Suprapubic skin (tissue), 4 donors: ENCODE measurements around the gene HES1. TPM values are rescaled to one million over a fixed set of nuclear protein-coding genes. Genes with fewer than 3 reads are reported as not detected.
"Not testable (repeated sequence)": the region's sequence is repeated elsewhere in the genome, so short reads cannot be mapped to it uniquely, and the experiment has no call there.

ENCODE experiments used
- DNase-seq, 2 donors: peaks; one replicate each; pipeline ENCODE4 v3.0.0-alpha.2; 2019; ENCODE audit warnings: low spot score in 2 of 2
- H3K27ac ChIP-seq: fragments of 200-600 bp; sonication (generic); one replicate; pipeline ENCODE4 v1.5.1; 2019
- H3K27me3 ChIP-seq: fragments of 200-600 bp; sonication (generic); one replicate; pipeline ENCODE4 v1.5.1; 2019
- H3K36me3 ChIP-seq: fragments of 200-600 bp; sonication (generic); one replicate; pipeline ENCODE4 v1.5.1; 2019
- H3K4me1 ChIP-seq: fragments of 200-600 bp; sonication (generic); one replicate; pipeline ENCODE4 v1.5.1; 2019
- H3K4me3 ChIP-seq: fragments of 200-600 bp; sonication (generic); one replicate; pipeline ENCODE4 v1.5.1; 2019; ENCODE audit warnings: mild to moderate bottlenecking
- H3K9me3 ChIP-seq: fragments of 200-600 bp; sonication (generic); one replicate; pipeline ENCODE4 v1.5.1; 2019
- EP300 ChIP-seq: sonication (generic); formaldehyde crosslinking; IDR thresholded peaks from one replicate; pipeline ENCODE4 v1.6.1; 2017; ENCODE audit warnings: antibody characterized with exemption
- POLR2A ChIP-seq, 2 donors: fragments of 450-650 bp; IDR thresholded peaks; one replicate each; pipeline ENCODE4 v1.6.1; 2017; ENCODE audit warnings: antibody characterized with exemption in 2 of 2, mild to moderate bottlenecking in 2 of 2, moderate library complexity in 2 of 2
- POLR2AphosphoS5 ChIP-seq, 3 donors: sonication (generic); formaldehyde crosslinking; IDR thresholded peaks; one replicate each; pipeline ENCODE4 v1.6.1; 2017; ENCODE audit warnings: antibody characterized with exemption in 3 of 3
- WGBS: methylation state at CpG from one replicate; pipeline ENCODE4 v1.1.5; 2018; 5-methylcytosine and 5-hydroxymethylcytosine counted together
- total RNA-seq, 4 donors: library from RNA; depleted of rRNA; stranded (reverse); fragments of >200 nt; gene quantifications; one replicate each; pipeline ENCODE4 v1.1.0, GENCODE V29; 2016
- TF ChIP-seq, protein P1 (sequence below), 2 donors: fragments of 200-600 bp in 1 of 2; fragments of 450-650 bp in 1 of 2; sonication (generic) in 1 of 2; IDR thresholded peaks; one replicate each; pipeline ENCODE4 v1.5.1; 2016 to 2019; ENCODE audit warnings: antibody characterized with exemption in 2 of 2, mild to moderate bottlenecking in 1 of 2, moderate library complexity in 1 of 2

The HES1 gene
- total RNA-seq, 4 donors from 2014 or later: 128 to 206 (median 154) TPM

GRCh38 chr3:194147679-194148078, 11.7 kb downstream of the HES1 start:
- no peaks in the 10 kb centered on the region for H3K36me3 ChIP-seq
- TF ChIP-seq EP300 (no peak), POLR2AphosphoS5 (IDR thresholded peaks at IDR 0.05) (no peak), POLR2A (IDR thresholded peaks at IDR 0.05) (no peak)
- TF ChIP-seq, protein P1, sequence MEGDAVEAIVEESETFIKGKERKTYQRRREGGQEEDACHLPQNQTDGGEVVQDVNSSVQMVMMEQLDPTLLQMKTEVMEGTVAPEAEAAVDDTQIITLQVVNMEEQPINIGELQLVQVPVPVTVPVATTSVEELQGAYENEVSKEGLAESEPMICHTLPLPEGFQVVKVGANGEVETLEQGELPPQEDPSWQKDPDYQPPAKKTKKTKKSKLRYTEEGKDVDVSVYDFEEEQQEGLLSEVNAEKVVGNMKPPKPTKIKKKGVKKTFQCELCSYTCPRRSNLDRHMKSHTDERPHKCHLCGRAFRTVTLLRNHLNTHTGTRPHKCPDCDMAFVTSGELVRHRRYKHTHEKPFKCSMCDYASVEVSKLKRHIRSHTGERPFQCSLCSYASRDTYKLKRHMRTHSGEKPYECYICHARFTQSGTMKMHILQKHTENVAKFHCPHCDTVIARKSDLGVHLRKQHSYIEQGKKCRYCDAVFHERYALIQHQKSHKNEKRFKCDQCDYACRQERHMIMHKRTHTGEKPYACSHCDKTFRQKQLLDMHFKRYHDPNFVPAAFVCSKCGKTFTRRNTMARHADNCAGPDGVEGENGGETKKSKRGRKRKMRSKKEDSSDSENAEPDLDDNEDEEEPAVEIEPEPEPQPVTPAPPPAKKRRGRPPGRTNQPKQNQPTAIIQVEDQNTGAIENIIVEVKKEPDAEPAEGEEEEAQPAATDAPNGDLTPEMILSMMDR (IDR thresholded peaks at IDR 0.05): no peak
- H3K27ac ChIP-seq: no peak overlapping the region
- peaks cover 10% of the 10 kb centered on the region for H3K4me1 ChIP-seq
- WGBS: 96% methylated on average over 7 of the region's 7 CpGs
- H3K9me3 ChIP-seq: no peaks in the 10 kb centered on the region
- DNase-seq: peak in 1 of 2 donors; percentile 24
- no peak overlapping the region for H3K4me3 ChIP-seq
- H3K27me3 ChIP-seq: no peaks in the 10 kb centered on the region

DNA sequence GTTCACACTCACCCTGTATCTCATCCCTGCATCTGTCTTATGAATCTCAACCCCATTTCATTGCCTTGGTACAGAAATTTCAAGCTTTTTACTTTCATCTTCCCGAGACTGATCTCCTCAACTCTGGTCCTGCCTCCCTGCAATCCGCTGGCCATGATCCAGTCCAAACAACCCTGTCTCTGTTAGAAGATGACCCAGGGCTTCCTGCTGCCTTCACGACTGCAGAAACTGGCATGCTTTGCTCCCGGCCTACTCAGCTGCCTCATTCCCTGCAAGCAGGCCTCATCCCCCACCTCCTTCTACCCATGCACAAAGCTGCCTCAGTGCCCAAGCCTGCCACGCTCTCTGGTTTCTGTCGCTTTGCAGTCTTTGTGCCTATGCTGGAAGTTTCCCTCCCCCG, 12.4 kb downstream of the HES1 start:
- Histone ChIP-seq H3K4me3 (no peak overlapping the region), H3K9me3 (no peaks in the 10 kb centered on the region), H3K27ac (no peak overlapping the region), H3K36me3 (no peaks in the 10 kb centered on the region), H3K4me1 (peaks cover 8% of the 10 kb centered on the region), H3K27me3 (no peaks in the 10 kb centered on the region)
- WGBS: 70% methylated on average over 7 of the region's 7 CpGs
- DNase-seq: peak in 1 of 2 donors; percentile 61
- TF ChIP-seq, protein P1 (IDR thresholded peaks at IDR 0.05): no peak
- TF ChIP-seq POLR2A (IDR thresholded peaks at IDR 0.05) (no peak), EP300 (no peak), POLR2AphosphoS5 (IDR thresholded peaks at IDR 0.05) (no peak)

GRCh38 chr3:194150252-194150934, 14.4 kb downstream of the HES1 start:
- TF ChIP-seq POLR2AphosphoS5 (IDR thresholded peaks at IDR 0.05): no peak
- TF ChIP-seq, protein P1 (IDR thresholded peaks at IDR 0.05): no peak
- no peak for TF ChIP-seq EP300
- TF ChIP-seq POLR2A (IDR thresholded peaks at IDR 0.05): no peak
- Histone ChIP-seq H3K27me3 (no peaks in the 10 kb centered on the region), H3K9me3 (no peaks in the 10 kb centered on the region), H3K36me3 (no peaks in the 10 kb centered on the region), H3K4me1 (peaks cover 8% of the 10 kb centered on the region), H3K27ac (no peak overlapping the region), H3K4me3 (no peak overlapping the region)
- WGBS: 56% methylated on average over 8 of the region's 8 CpGs
- no peak for DNase-seq

DNA sequence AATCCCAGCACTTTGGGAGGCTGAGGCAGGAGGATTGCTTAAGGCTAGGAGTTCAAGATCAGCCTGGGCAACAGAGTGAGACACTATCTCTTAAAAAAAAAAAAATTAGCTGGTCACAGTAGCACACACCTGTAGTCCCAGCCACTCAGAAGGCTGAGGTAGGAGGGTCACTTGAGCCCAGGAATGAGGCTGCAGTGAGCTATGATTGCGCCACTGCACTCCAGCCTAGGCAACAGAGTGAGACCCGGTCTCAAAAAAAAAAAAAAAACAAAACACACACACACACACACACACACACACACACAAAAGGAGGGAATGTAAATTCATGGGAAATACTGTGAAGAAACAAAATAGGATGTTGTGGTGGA, 15.0 kb downstream of the HES1 start:
- DNase-seq, H3K4me1 ChIP-seq, H3K27ac ChIP-seq, H3K27me3 ChIP-seq, H3K36me3 ChIP-seq, H3K9me3 ChIP-seq, H3K4me3 ChIP-seq: not testable (repeated sequence)
- WGBS: 94% methylated on average over 2 of the region's 2 CpGs

GRCh38 chr3:194154346-194154745, 18.4 kb downstream of the HES1 start:
- TF ChIP-seq EP300: no peak
- TF ChIP-seq, protein P1 (IDR thresholded peaks at IDR 0.05): no peak
- WGBS: 96% methylated on average over 5 of the region's 6 CpGs
- H3K27me3 ChIP-seq: no peaks in the 10 kb centered on the region
- no peak overlapping the region for H3K4me3 ChIP-seq
- H3K9me3 ChIP-seq: no peaks in the 10 kb centered on the region
- H3K4me1 ChIP-seq: peaks cover 23% of the 10 kb centered on the region
- DNase-seq: no peak
- no peak overlapping the region for H3K27ac ChIP-seq
- H3K36me3 ChIP-seq: no peaks in the 10 kb centered on the region

- no peak overlapping the region for H3K27ac ChIP-seq
- peaks cover 32% of the 10 kb centered on the region for H3K4me1 ChIP-seq
- WGBS: 87% methylated on average over 9 of the region's 9 CpGs
Observed at GRCh38 chr3:194156095-194156494, 20.1 kb downstream of the HES1 start.

More at GRCh38 chr3:194156095-194156494, 20.1 kb downstream of the HES1 start:
- DNase-seq: no peak
- TF ChIP-seq POLR2A (IDR thresholded peaks at IDR 0.05): no peak
- TF ChIP-seq EP300: no peak
- no peak for TF ChIP-seq POLR2AphosphoS5 (IDR thresholded peaks at IDR 0.05)
- TF ChIP-seq, protein P1 (IDR thresholded peaks at IDR 0.05): no peak
- H3K27me3 ChIP-seq: no peaks in the 10 kb centered on the region
- H3K36me3 ChIP-seq: no peaks in the 10 kb centered on the region
- H3K9me3 ChIP-seq: no peaks in the 10 kb centered on the region
- no peak overlapping the region for H3K4me3 ChIP-seq
